Small intestine (tissue), 7 donors: ENCODE results near the gene CTRB1. TPM values are rescaled to one million over a fixed set of nuclear protein-coding genes. Genes with fewer than 3 reads are reported as not detected.
A peak's percentile ranks its signal among the peaks of the same experiment; 100 is the strongest.

Source experiments
- DNase-seq, 2 donors: peaks; one replicate each; pipeline versions ENCODE4 v3.0.0 to v3.0.0-alpha.2; 2013
- FAIRE-seq: peaks from 2 replicates; lab custom pipeline; 2012; peaks lifted over from hg19 to GRCh38; lab: Jason Lieb, UNC
- H3K27ac ChIP-seq, 3 donors: one replicate each; pipeline ENCODE4 v1.5.1; 2013; ENCODE audit warnings: low read length in 2 of 3, mild to moderate bottlenecking in 2 of 3, control low read depth in 1 of 3, inconsistent platforms in 1 of 3, low read depth in 1 of 3, moderate library complexity in 1 of 3
- H3K27me3 ChIP-seq, 3 donors: one replicate each; pipeline ENCODE4 v1.6.1; 2013; ENCODE audit warnings: low read length in 3 of 3, inconsistent platforms in 1 of 3; ENCODE audit not compliant: control insufficient read depth in 3 of 3, insufficient read depth in 3 of 3
- H3K36me3 ChIP-seq, 3 donors: one replicate each; pipeline ENCODE4 v1.6.1; 2013; ENCODE audit warnings: low read length in 3 of 3, inconsistent platforms in 1 of 3, low read depth in 1 of 3, mild to moderate bottlenecking in 1 of 3, moderate library complexity in 1 of 3; ENCODE audit not compliant: control insufficient read depth in 3 of 3, insufficient read depth in 2 of 3
- H3K4me1 ChIP-seq, 3 donors: one replicate each; pipeline ENCODE4 v1.6.1; 2013; ENCODE audit warnings: low read length in 2 of 3, inconsistent platforms in 1 of 3, low read depth in 1 of 3, mild to moderate bottlenecking in 1 of 3, moderate library complexity in 1 of 3; ENCODE audit not compliant: control insufficient read depth in 3 of 3, insufficient read depth in 2 of 3
- H3K4me3 ChIP-seq, 3 donors: one replicate each; pipeline ENCODE4 v1.5.1; 2013; ENCODE audit warnings: low read length in 3 of 3, control low read depth in 1 of 3, inconsistent platforms in 1 of 3, low read depth in 1 of 3, mild to moderate bottlenecking in 1 of 3, moderate library complexity in 1 of 3
- H3K9me3 ChIP-seq, 2 donors: one replicate each; pipeline ENCODE4 v1.6.1; 2013; ENCODE audit warnings: low read depth in 1 of 2, low read length in 1 of 2; ENCODE audit not compliant: control insufficient read depth in 2 of 2, insufficient read depth in 1 of 2
- WGBS, 3 donors: extraction: QIAGEN DNeasy Blood & Tissue Kit; methylation state at CpG; one replicate each; pipeline ENCODE4 v1.1.7; 2013; 5-methylcytosine and 5-hydroxymethylcytosine counted together
- polyA plus RNA-seq, 4 donors: library from polyadenylated mRNA; stranded (reverse) in 3 of 4; unstranded in 1 of 4; fragments of 200-250 nt in 3 of 4; fragments of 120-200 nt in 1 of 4; gene quantifications; one replicate each; pipeline versions ENCODE4 v1.2.1 to v1.2.3, GENCODE V29; 2013
- donor health status: healthy with polysubstance abuse.
- donor health status: control.
- donor health status: control.
- donor health status: Bipolar disorder and iron deficiency.
- donor health status: healthy.

Gene CTRB1
- polyA plus RNA-seq, 4 donors = 0.04 to 23.7 (median 3.6) TPM

GRCh38 chr16:75231570-75231969 lies 12.8 kb downstream of the CTRB1 start:
- H3K27me3 ChIP-seq = no peaks in the 10 kb centered on the region
- H3K27ac ChIP-seq = no peak overlapping the region
- H3K9me3 ChIP-seq = no peaks in the 10 kb centered on the region
- FAIRE-seq = no peak
- H3K4me1 ChIP-seq = peaks cover 0 to 6% (median 0%) of the 10 kb centered on the region in 3 donors
- WGBS, 3 donors = 83 to 95% (median 89%) methylated on average over 10 to 11 of the region's 11 CpGs
- no peak for DNase-seq
- H3K4me3 ChIP-seq = no peak overlapping the region
- H3K36me3 ChIP-seq = peaks cover 9 to 94% (median 26%) of the 10 kb centered on the region in 3 donors

GRCh38 chr16:75233611-75233938 lies 14.8 kb downstream of the CTRB1 start:
- Histone ChIP-seq H3K27me3 (no peaks in the 10 kb centered on the region), H3K36me3 (peaks cover 9 to 96% (median 26%) of the 10 kb centered on the region in 3 donors), H3K4me3 (no peak overlapping the region), H3K4me1 (peaks cover 0 to 13% (median 0%) of the 10 kb centered on the region in 3 donors), H3K9me3 (no peaks in the 10 kb centered on the region), H3K27ac (peak overlapping the region in 1 of 3 donors; percentile 24)
- DNase-seq (no peak), FAIRE-seq (no peak)
- 68 to 79% (median 73%) methylated on average over 7 of the region's 7 CpGs for WGBS, 3 donors

- FAIRE-seq (no peak), DNase-seq (no peak)
- H3K36me3 ChIP-seq = peaks cover 9 to 96% (median 16%) of the 10 kb centered on the region in 3 donors
- WGBS, 3 donors = 84 to 85% (median 85%) methylated on average over 38 to 48 of the region's 48 CpGs
- no peaks in the 10 kb centered on the region for H3K27me3 ChIP-seq
- peaks cover 0 to 23% (median 0%) of the 10 kb centered on the region in 3 donors for H3K4me1 ChIP-seq
- no peak overlapping the region for H3K27ac ChIP-seq
- H3K9me3 ChIP-seq = no peaks in the 10 kb centered on the region
- no peak overlapping the region for H3K4me3 ChIP-seq
Measured at GRCh38 chr16:75234856-75235696, 16.3 kb downstream of the CTRB1 start.

- WGBS, 3 donors = 90 to 93% (median 90%) methylated on average over 34 of the region's 34 CpGs
- peaks cover 9 to 95% (median 16%) of the 10 kb centered on the region in 3 donors for H3K36me3 ChIP-seq
- no peaks in the 10 kb centered on the region for H3K9me3 ChIP-seq
- H3K4me3 ChIP-seq = no peak overlapping the region
- peaks cover 0 to 23% (median 0%) of the 10 kb centered on the region in 3 donors for H3K4me1 ChIP-seq
- no peak overlapping the region for H3K27ac ChIP-seq
- DNase-seq (no peak), FAIRE-seq (no peak)
- H3K27me3 ChIP-seq = no peaks in the 10 kb centered on the region
Measured at GRCh38 chr16:75235721-75236193, 17.0 kb downstream of the CTRB1 start.

GRCh38 chr16:75236232-75236631 lies 17.4 kb downstream of the CTRB1 start:
- no peak overlapping the region for H3K27ac ChIP-seq
- peaks cover 0 to 23% (median 0%) of the 10 kb centered on the region in 3 donors for H3K4me1 ChIP-seq
- 62 to 73% (median 63%) methylated on average over 7 of the region's 7 CpGs for WGBS, 3 donors
- H3K36me3 ChIP-seq = peaks cover 9 to 96% (median 18%) of the 10 kb centered on the region in 3 donors
- H3K9me3 ChIP-seq = no peaks in the 10 kb centered on the region
- no peaks in the 10 kb centered on the region for H3K27me3 ChIP-seq
- DNase-seq (no peak), FAIRE-seq (no peak)
- no peak overlapping the region for H3K4me3 ChIP-seq

- no peaks in the 10 kb centered on the region for H3K27me3 ChIP-seq
- WGBS, 3 donors = 90 to 93% (median 91%) methylated on average over 26 to 28 of the region's 28 CpGs
- no peak overlapping the region for H3K4me3 ChIP-seq
- DNase-seq (no peak), FAIRE-seq (no peak)
- H3K27ac ChIP-seq = no peak overlapping the region
- H3K9me3 ChIP-seq = no peaks in the 10 kb centered on the region
- peaks cover 9 to 99% (median 18%) of the 10 kb centered on the region in 3 donors for H3K36me3 ChIP-seq
- peaks cover 0 to 23% (median 0%) of the 10 kb centered on the region in 3 donors for H3K4me1 ChIP-seq
Measured at GRCh38 chr16:75236736-75237397, 18.1 kb downstream of the CTRB1 start.

GRCh38 chr16:75237398-75238131 lies 18.8 kb downstream of the CTRB1 start:
- DNase-seq = no peak
- H3K36me3 ChIP-seq = peaks cover 9 to 99% (median 20%) of the 10 kb centered on the region in 3 donors

More at GRCh38 chr16:75237398-75238131, 18.8 kb downstream of the CTRB1 start:
- no peak for FAIRE-seq
- Histone ChIP-seq H3K9me3 (no peaks in the 10 kb centered on the region), H3K4me1 (peaks cover 0 to 23% (median 0%) of the 10 kb centered on the region in 3 donors), H3K27ac (peak overlapping the region in 1 of 3 donors; percentile 42), H3K27me3 (no peaks in the 10 kb centered on the region), H3K4me3 (no peak overlapping the region)
- 83 to 86% (median 83%) methylated on average over 14 to 18 of the region's 18 CpGs for WGBS, 3 donors
